ENCODE data around the gene LEO1. TPM values are rescaled to one million over a fixed set of nuclear protein-coding genes. Genes with fewer than 3 reads are reported as not detected.
A peak's percentile ranks its signal among the peaks of the same experiment; 100 is the strongest.

LEO1 gene
- total and polyA plus RNA-seq, 10 of the 15 experiments (the other 5 are each of a cell fraction or from before 2014, with no cell fraction given) = 13.6 to 50.6 (median 32.4) TPM

- peak; percentile 79 for TF ChIP-seq IKZF1 (conservative IDR thresholded peaks at IDR 0.05)
- TF ChIP-seq RAD21 (IDR thresholded peaks at IDR 0.05; ENCODE audit: insufficient read depth, low read depth, low read length) = no peak
- TF ChIP-seq SRF (IDR thresholded peaks at IDR 0.05; ENCODE audit: low read depth in 2 of 2, low read length in 2 of 2) = no peak
- no peak for TF ChIP-seq ELK1 (IDR thresholded peaks at IDR 0.05; ENCODE audit: low read depth, low read length)
- TF ChIP-seq JUND (IDR thresholded peaks at IDR 0.05; ENCODE audit: low read depth, low read length) = no peak
- no peak for TF ChIP-seq MAX (IDR thresholded peaks at IDR 0.05; ENCODE audit: low read depth, low read length)
- TF ChIP-seq SKIL (IDR thresholded peaks at IDR 0.05; ENCODE audit: low read depth, poor library complexity, severe bottlenecking) = no peak
- TF ChIP-seq EED (IDR thresholded peaks at IDR 0.05; ENCODE audit: low read depth) = no peak; the same call in 1 of the 2 replicates
- peak in 1 of 2 experiments; percentile 60 for TF ChIP-seq IKZF2 (IDR thresholded peaks at IDR 0.05)
- TF ChIP-seq KLF5 (IDR thresholded peaks at IDR 0.05; ENCODE audit: partially characterized antibody) = no peak
- no peak for TF ChIP-seq YBX1 (IDR thresholded peaks at IDR 0.05)
- TF ChIP-seq MXI1 (IDR thresholded peaks at IDR 0.05; ENCODE audit: low read depth, low read length) = 0 out of 2 replicates have a peak, but pooled peaks have one; percentile 25
- TF ChIP-seq HDAC2 (IDR thresholded peaks at IDR 0.05) = no peak
- no peak for TF ChIP-seq CBFB (IDR thresholded peaks at IDR 0.05; ENCODE audit: low read depth)
- 0 out of 2 replicates have a peak, but pooled peaks have one; percentile 58 for TF ChIP-seq SMARCA5 (IDR thresholded peaks at IDR 0.05)
- no peak for TF ChIP-seq BMI1 (IDR thresholded peaks at IDR 0.05; ENCODE audit: borderline replicate concordance)
- TF ChIP-seq MLLT1 (IDR thresholded peaks at IDR 0.05) = 0 out of 2 replicates have a peak, but pooled peaks have one; percentile 14
- TF ChIP-seq ZSCAN29 (IDR thresholded peaks at IDR 0.05) = no peak
- no peak; the same call in 1 of the 2 replicates for TF ChIP-seq FOXM1 (IDR thresholded peaks at IDR 0.05; ENCODE audit: low read depth, low read length)
- no peak for TF ChIP-seq HSF1 (IDR thresholded peaks at IDR 0.05; ENCODE audit: low read depth, low read length)
- 0 out of 2 replicates have a peak, but pooled peaks have one; percentile 24 for TF ChIP-seq TAF1 (IDR thresholded peaks at IDR 0.05; ENCODE audit: borderline replicate concordance, low read depth, low read length)
- TF ChIP-seq POU2F2 (IDR thresholded peaks at IDR 0.05; ENCODE audit: borderline replicate concordance, low read depth, low read length) = no peak
- TF ChIP-seq GABPA (IDR thresholded peaks at IDR 0.05; ENCODE audit: low read depth) = no peak
- no peak; the same call in 1 of the 2 replicates for TF ChIP-seq ZNF24 (IDR thresholded peaks at IDR 0.05)
- TF ChIP-seq ZNF622 (IDR thresholded peaks at IDR 0.05) = no peak
- TF ChIP-seq RFX5 (IDR thresholded peaks at IDR 0.05; ENCODE audit: low read depth, low read length) = no peak
- no peak for TF ChIP-seq TCF3 (IDR thresholded peaks at IDR 0.05; ENCODE audit: borderline replicate concordance, insufficient read depth, low read depth, low read length)
Measured at GRCh38 chr15:52006702-52007340, 35.2 kb upstream of the LEO1 start (continued).
